ENCODE data around the gene EEF1A2. TPM values are rescaled to one million over a fixed set of nuclear protein-coding genes. Genes with fewer than 3 reads are reported as not detected.

EEF1A2 gene
- total and polyA plus RNA-seq, 2 experiments from 2014 or later = 1.3 to 37.1 TPM

DNA sequence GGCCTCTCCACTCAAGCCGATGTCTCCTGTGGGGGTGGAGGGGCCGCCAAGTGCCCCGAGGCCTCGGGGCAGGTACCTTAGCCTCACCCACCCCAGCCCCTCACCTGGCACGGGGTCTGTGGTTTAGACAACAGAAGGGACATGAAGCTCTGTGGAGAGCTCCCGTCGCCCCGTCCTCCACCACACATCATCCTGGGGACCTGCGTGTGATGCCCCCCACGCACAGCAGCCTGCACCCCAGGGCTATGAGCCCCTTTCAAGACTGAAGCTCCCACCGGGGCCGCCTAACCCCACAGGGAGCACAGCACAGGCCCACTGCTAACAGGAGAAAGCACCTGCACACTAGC lies 34.6 kb downstream of the EEF1A2 start:
- ATAC-seq (no peak), DNase-seq (ENCODE audit: low spot score) (no peak)
- Histone ChIP-seq H3K79me2 (replicated peaks; ENCODE audit: insufficient read depth) (peaks cover 92% of the 10 kb centered on the region), H3K36me3 (ENCODE audit: insufficient read depth) (no peaks in the 10 kb centered on the region), H4K20me1 (replicated peaks; ENCODE audit: insufficient read depth) (peaks cover 10% of the 10 kb centered on the region), H3K27me3 (ENCODE audit: insufficient read depth) (no peaks in the 10 kb centered on the region), H3F3A (replicated peaks; ENCODE audit: low read depth) (no peaks in the 10 kb centered on the region), H3K4me3 (no peak overlapping the region), H3K4me2 (no peak overlapping the region), H3K9me2 (ENCODE audit: insufficient read depth) (no peaks in the 10 kb centered on the region), H2AFZ (no peak overlapping the region), H3K27ac (ENCODE audit: low read depth) (no peak overlapping the region), H3K4me1 (ENCODE audit: insufficient read depth) (peaks cover 4% of the 10 kb centered on the region; the same call in 1 of the 2 replicates)
- Mint-ChIP-seq H3K27ac (no peak overlapping the region; the same call in 1 of the 2 replicates), H3K36me3 (ENCODE audit: low read depth) (no peaks in the 10 kb centered on the region; the same call in 2 of the 3 replicates), H3K27me3 (ENCODE audit: insufficient read depth, low read depth, poor library complexity) (peaks cover 16% of the 10 kb centered on the region), H3K9me3 (no peaks in the 10 kb centered on the region; the same call in 2 of the 3 replicates), H3K4me1 (peaks cover 40% of the 10 kb centered on the region), H3K4me3 (no peak overlapping the region)
- no peak for TF ChIP-seq EZH2phosphoT487 (IDR thresholded peaks at IDR 0.05; ENCODE audit: unreplicated experiment)
- TF ChIP-seq ZNF331 (CRISPR knock-in tag; IDR thresholded peaks at IDR 0.05; ENCODE audit: low read depth) = no peak
- no peak for TF ChIP-seq CREB1 (CRISPR knock-in tag; IDR thresholded peaks at IDR 0.05; ENCODE audit: low read depth)
- TF ChIP-seq, protein P1, sequence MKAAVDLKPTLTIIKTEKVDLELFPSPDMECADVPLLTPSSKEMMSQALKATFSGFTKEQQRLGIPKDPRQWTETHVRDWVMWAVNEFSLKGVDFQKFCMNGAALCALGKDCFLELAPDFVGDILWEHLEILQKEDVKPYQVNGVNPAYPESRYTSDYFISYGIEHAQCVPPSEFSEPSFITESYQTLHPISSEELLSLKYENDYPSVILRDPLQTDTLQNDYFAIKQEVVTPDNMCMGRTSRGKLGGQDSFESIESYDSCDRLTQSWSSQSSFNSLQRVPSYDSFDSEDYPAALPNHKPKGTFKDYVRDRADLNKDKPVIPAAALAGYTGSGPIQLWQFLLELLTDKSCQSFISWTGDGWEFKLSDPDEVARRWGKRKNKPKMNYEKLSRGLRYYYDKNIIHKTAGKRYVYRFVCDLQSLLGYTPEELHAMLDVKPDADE (IDR thresholded peaks at IDR 0.05) = no peak
- no peak for TF ChIP-seq STAT1 (IDR thresholded peaks at IDR 0.05; ENCODE audit: unreplicated experiment)
- TF ChIP-seq, protein P2, sequence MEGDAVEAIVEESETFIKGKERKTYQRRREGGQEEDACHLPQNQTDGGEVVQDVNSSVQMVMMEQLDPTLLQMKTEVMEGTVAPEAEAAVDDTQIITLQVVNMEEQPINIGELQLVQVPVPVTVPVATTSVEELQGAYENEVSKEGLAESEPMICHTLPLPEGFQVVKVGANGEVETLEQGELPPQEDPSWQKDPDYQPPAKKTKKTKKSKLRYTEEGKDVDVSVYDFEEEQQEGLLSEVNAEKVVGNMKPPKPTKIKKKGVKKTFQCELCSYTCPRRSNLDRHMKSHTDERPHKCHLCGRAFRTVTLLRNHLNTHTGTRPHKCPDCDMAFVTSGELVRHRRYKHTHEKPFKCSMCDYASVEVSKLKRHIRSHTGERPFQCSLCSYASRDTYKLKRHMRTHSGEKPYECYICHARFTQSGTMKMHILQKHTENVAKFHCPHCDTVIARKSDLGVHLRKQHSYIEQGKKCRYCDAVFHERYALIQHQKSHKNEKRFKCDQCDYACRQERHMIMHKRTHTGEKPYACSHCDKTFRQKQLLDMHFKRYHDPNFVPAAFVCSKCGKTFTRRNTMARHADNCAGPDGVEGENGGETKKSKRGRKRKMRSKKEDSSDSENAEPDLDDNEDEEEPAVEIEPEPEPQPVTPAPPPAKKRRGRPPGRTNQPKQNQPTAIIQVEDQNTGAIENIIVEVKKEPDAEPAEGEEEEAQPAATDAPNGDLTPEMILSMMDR (conservative IDR thresholded peaks at IDR 0.05; ENCODE audit: low read depth in 2 of 2) = no peak
- no peak for TF ChIP-seq EZH2 (IDR thresholded peaks at IDR 0.05; ENCODE audit: low read depth, unreplicated experiment)
- TF ChIP-seq, protein P3, sequence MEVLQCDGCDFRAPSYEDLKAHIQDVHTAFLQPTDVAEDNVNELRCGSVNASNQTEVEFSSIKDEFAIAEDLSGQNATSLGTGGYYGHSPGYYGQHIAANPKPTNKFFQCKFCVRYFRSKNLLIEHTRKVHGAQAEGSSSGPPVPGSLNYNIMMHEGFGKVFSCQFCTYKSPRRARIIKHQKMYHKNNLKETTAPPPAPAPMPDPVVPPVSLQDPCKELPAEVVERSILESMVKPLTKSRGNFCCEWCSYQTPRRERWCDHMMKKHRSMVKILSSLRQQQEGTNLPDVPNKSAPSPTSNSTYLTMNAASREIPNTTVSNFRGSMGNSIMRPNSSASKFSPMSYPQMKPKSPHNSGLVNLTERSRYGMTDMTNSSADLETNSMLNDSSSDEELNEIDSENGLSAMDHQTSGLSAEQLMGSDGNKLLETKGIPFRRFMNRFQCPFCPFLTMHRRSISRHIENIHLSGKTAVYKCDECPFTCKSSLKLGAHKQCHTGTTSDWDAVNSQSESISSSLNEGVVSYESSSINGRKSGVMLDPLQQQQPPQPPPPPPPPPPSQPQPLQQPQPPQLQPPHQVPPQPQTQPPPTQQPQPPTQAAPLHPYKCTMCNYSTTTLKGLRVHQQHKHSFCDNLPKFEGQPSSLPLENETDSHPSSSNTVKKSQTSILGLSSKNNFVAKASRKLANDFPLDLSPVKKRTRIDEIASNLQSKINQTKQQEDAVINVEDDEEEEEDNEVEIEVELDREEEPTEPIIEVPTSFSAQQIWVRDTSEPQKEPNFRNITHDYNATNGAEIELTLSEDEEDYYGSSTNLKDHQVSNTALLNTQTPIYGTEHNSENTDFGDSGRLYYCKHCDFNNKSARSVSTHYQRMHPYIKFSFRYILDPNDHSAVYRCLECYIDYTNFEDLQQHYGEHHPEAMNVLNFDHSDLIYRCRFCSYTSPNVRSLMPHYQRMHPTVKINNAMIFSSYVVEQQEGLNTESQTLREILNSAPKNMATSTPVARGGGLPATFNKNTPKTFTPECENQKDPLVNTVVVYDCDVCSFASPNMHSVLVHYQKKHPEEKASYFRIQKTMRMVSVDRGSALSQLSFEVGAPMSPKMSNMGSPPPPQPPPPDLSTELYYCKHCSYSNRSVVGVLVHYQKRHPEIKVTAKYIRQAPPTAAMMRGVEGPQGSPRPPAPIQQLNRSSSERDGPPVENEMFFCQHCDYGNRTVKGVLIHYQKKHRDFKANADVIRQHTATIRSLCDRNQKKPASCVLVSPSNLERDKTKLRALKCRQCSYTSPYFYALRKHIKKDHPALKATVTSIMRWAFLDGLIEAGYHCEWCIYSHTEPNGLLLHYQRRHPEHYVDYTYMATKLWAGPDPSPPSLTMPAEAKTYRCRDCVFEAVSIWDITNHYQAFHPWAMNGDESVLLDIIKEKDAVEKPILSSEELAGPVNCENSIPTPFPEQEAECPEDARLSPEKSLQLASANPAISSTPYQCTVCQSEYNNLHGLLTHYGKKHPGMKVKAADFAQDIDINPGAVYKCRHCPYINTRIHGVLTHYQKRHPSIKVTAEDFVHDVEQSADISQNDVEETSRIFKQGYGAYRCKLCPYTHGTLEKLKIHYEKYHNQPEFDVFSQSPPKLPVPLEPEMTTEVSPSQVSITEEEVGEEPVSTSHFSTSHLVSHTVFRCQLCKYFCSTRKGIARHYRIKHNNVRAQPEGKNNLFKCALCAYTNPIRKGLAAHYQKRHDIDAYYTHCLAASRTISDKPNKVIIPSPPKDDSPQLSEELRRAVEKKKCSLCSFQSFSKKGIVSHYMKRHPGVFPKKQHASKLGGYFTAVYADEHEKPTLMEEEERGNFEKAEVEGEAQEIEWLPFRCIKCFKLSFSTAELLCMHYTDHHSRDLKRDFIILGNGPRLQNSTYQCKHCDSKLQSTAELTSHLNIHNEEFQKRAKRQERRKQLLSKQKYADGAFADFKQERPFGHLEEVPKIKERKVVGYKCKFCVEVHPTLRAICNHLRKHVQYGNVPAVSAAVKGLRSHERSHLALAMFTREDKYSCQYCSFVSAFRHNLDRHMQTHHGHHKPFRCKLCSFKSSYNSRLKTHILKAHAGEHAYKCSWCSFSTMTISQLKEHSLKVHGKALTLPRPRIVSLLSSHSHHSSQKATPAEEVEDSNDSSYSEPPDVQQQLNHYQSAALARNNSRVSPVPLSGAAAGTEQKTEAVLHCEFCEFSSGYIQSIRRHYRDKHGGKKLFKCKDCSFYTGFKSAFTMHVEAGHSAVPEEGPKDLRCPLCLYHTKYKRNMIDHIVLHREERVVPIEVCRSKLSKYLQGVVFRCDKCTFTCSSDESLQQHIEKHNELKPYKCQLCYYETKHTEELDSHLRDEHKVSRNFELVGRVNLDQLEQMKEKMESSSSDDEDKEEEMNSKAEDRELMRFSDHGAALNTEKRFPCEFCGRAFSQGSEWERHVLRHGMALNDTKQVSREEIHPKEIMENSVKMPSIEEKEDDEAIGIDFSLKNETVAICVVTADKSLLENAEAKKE (CRISPR knock-in tag; IDR thresholded peaks at IDR 0.05) = no peak
- TF ChIP-seq ZNF114 (CRISPR knock-in tag; IDR thresholded peaks at IDR 0.05) = no peak
- TF ChIP-seq, protein P4, sequence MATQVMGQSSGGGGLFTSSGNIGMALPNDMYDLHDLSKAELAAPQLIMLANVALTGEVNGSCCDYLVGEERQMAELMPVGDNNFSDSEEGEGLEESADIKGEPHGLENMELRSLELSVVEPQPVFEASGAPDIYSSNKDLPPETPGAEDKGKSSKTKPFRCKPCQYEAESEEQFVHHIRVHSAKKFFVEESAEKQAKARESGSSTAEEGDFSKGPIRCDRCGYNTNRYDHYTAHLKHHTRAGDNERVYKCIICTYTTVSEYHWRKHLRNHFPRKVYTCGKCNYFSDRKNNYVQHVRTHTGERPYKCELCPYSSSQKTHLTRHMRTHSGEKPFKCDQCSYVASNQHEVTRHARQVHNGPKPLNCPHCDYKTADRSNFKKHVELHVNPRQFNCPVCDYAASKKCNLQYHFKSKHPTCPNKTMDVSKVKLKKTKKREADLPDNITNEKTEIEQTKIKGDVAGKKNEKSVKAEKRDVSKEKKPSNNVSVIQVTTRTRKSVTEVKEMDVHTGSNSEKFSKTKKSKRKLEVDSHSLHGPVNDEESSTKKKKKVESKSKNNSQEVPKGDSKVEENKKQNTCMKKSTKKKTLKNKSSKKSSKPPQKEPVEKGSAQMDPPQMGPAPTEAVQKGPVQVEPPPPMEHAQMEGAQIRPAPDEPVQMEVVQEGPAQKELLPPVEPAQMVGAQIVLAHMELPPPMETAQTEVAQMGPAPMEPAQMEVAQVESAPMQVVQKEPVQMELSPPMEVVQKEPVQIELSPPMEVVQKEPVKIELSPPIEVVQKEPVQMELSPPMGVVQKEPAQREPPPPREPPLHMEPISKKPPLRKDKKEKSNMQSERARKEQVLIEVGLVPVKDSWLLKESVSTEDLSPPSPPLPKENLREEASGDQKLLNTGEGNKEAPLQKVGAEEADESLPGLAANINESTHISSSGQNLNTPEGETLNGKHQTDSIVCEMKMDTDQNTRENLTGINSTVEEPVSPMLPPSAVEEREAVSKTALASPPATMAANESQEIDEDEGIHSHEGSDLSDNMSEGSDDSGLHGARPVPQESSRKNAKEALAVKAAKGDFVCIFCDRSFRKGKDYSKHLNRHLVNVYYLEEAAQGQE (IDR thresholded peaks at IDR 0.05; ENCODE audit: unreplicated experiment) = no peak
- TF ChIP-seq JUNB (IDR thresholded peaks at IDR 0.05; ENCODE audit: unreplicated experiment) = no peak
- TF ChIP-seq POLR2AphosphoS5 (IDR thresholded peaks at IDR 0.05; ENCODE audit: low read depth) = no peak

Data from GM23338 (cell line).